Ecto neural progenitor cell (in vitro differentiated cells): ENCODE data around the gene KCTD1.
A peak's percentile ranks its signal among the peaks of the same experiment; 100 is the strongest.

Source experiments
- DNase-seq: peaks from one replicate; pipeline ENCODE4 v3.0.0-alpha.2; 2018; ENCODE audit warnings: low spot score

KCTD1 gene

GRCh38 chr18:26425148-26425531 is 123.2 kb downstream of the KCTD1 start:
- no peak for DNase-seq

- DNase-seq = peak; percentile 9
Observed at GRCh38 chr18:26424428-26425147, 123.8 kb downstream of the KCTD1 start.

GRCh38 chr18:26422472-26423162 is 125.7 kb downstream of the KCTD1 start:
- no peak for DNase-seq

DNA sequence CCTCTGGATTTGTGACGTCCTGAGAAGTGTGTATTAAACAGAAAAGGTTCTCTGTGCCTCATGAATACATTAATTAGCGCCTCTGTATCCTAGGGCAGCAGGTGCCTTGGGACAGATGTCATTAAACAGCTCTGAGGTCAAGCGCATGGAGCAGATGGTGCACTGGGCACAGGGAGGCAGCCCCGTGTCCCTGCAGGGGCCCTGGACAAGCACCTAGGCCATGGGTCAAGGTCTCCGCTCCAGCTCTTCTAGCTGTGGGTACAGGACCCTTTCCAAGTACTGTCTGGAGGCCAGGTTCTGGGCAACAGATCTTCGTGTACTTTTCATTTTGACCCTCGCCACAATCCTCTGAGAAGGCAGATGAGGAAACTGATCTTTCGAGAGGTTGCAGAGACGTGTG is 126.4 kb downstream of the KCTD1 start:
- no peak for DNase-seq

DNA sequence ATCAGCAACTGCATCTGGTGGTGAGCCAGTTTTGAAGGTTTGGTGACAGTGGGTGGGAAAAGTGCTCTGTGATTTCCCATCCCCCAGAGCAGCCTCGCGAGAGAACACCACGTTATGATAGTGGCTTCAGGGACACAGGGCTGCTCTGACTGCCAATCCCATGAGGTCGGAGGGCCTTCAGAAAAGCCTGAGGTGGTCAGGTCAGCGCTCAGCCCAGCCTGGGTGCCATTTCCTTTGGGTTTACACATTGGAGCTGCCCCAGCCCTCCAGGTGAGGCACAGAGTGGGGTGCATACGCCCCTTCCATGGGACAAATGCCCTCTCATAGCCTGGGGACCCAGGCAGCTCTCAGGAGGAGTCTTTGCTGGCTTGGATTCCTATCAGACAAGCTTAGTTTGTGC is 126.8 kb downstream of the KCTD1 start:
- DNase-seq = no peak

- DNase-seq = no peak
Observed at GRCh38 chr18:26419746-26420145, 128.6 kb downstream of the KCTD1 start.

GRCh38 chr18:26418225-26418624 is 130.1 kb downstream of the KCTD1 start:
- no peak for DNase-seq

DNA sequence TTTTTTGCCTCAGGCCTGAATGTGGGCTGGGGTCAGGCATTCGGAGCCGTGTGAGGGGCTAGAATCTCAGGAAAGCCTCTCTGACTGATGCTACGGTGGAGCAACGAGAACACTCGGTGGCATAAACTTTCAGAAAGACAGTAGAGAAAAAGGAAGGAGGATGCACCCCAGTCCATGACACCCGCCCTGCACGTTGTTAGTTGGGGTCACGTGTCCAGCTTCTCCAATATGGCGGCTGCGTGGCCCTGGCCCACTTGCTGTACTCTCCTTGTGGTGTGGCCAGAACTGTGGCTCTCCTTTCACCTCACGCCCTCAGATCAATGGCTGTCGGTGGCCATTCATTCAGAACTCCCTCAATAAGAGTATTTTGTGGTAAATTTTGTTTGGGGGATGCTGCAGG is 131.2 kb downstream of the KCTD1 start:
- no peak for DNase-seq

DNA sequence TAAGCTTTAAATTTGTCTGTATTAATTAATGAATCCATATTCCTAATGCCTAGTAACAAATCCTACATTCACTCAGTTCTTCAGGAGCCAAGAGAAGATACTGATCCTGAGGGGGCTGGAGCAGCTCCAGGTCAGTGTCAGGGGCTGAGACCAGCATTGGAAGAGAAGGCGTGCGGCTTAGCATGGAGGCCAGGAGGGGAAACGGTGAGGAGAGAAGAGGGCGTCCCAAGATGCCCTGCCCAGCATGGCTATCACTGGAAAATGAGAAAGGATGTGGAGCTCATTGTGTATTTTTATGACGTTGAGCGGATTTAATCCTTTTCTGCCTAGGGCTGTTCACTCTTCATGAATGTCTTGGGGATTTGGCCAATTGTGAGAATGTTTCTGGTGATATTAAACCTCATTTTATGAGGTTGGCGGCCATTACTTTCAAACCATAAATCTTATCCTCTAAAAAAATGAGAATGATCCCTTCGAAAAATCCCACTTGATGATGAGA is 131.7 kb downstream of the KCTD1 start:
- DNase-seq = no peak

- DNase-seq = no peak
Observed at GRCh38 chr18:26415631-26416030, 132.7 kb downstream of the KCTD1 start.

GRCh38 chr18:26414901-26415440 is 133.4 kb downstream of the KCTD1 start:
- DNase-seq = no peak

GRCh38 chr18:26409091-26409490 is 139.3 kb downstream of the KCTD1 start:
- DNase-seq = no peak

DNA sequence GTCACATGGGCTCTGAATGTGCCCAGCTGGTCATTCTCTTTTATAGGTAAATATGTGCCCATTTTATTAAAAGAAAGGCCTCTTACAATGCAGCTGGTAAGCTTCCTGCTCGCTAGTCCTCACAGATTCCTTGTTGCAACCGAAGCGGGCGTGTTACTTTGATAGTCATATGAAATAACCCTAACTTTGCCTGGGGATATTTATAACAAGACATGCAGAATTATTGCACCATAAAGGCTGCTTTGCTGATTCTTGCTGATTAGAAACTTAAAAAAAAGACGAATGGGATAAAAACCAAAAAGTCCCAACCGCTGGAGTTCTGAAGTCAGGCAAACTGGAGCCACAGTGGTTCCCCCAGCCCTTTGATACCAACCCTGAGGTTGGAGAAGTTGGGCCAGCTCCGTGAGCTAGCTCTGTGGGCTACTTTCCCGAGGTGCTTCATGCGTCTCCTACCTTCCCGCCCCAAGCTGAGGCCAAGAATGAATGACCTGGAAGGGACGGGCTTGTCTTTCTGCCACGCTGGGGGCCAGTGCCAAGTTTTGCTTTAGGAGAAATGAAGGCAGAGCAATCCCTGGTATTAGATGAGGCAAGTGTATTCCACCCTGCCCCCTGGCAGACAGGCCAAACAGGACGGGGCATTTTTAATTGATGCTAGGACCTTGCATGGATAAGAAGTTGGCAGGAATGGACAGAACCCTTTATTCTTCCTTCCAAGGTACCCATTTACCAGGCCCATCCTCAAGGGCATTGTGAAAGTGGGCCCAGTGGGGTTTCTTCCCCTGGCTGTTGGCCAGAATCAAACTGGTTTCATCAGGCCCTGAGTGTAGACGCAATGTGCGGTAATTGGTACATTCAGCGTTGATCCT is 140.4 kb downstream of the KCTD1 start:
- no peak for DNase-seq

DNA sequence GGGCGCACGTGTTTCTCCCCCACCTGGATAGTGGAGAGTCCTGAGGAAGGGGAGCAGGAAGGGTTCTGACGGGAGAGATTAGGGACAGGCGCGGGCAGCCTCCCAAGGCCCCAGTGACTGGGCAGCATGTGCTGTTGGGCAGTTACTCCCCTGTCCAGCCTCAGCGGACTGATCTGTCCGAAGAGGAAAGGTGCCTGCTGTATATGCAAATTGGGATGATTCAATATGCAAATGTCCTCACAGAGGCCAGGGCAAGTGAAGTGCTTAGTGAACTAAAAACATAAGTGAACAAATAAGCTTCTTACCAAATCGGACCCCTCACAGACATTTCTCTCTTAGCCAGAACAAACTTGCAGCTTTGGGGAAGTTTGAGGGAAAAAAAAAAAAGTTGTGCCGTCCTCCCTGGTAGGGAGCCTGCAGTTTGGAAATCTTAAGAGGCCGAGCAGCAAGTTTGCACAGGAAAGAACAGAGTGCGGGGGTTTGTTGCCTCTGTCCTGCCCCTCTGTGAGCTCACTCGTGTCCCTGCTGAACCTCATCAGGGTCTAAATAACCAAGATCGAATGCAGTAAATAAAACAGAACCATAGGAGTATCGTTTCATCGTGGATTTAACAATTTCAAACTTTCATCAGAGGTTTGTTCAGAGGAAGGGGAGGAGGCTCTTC is 141.4 kb downstream of the KCTD1 start:
- DNase-seq = no peak

GRCh38 chr18:26406324-26406723 is 142.0 kb downstream of the KCTD1 start:
- DNase-seq = no peak

DNA sequence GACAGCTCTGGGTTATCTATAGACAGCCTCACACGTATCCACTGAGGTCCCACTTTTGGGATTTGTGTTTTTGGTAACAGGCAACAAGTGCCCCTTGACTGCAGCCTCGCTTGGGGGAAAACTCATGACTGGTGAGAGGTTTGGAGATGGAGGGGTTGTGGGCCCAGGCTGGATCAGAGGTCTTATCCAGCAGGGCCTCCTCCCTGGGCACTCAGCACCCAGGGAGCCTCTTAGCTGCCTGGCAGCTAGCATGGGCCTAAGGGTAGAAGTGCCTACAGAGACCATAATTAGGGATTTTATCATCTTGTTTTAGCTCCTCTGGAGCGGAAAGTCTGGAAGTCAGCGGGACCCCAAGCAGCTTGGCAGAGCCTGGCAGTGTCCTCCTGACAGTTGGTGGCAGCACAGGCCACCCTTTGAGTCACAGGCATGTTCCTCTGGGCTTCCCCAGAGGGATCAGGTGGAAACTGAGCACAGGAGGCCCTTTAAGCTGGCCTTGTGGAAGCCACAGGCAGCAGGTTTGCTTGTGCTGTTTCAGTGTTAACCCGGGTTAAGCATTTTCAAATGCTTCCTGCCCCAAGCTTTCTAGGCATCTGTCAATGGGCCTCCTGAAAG is 143.1 kb downstream of the KCTD1 start:
- DNase-seq = no peak
